ENCODE data around the gene SAMD7.

SAMD7 gene

GRCh38 chr3:169966951-169967915 is 55.9 kb downstream of the SAMD7 start:
- DNase-seq = no peak

- no peak for DNase-seq
Observed at GRCh38 chr3:169968224-169968885, 57.0 kb downstream of the SAMD7 start.

GRCh38 chr3:169969174-169970095 is 58.1 kb downstream of the SAMD7 start:
- no peak for DNase-seq

- no peak for DNase-seq
Observed at GRCh38 chr3:169970847-169971246, 59.5 kb downstream of the SAMD7 start.

- DNase-seq = no peak
Observed at GRCh38 chr3:169971522-169971921, 60.1 kb downstream of the SAMD7 start.

- DNase-seq = no peak
Observed at GRCh38 chr3:169980055-169980454, 68.7 kb downstream of the SAMD7 start.

- no peak for DNase-seq
Observed at GRCh38 chr3:169984292-169984691, 72.9 kb downstream of the SAMD7 start.
